Thyroid gland (tissue), 4 donors: ENCODE measurements around the gene UBE2J1.

Experiments used
- POLR2A ChIP-seq, 2 donors: fragments of 450-650 bp; IDR thresholded peaks; one replicate each; pipeline ENCODE4 v1.6.1; 2017; ENCODE audit warnings: antibody characterized with exemption in 2 of 2, mild to moderate bottlenecking in 2 of 2, moderate library complexity in 1 of 2
- TF ChIP-seq, protein P1 (sequence below), 6 experiments: fragments of 200-600 bp in 3 of 6; fragments of 450-650 bp in 3 of 6; sonication (generic) in 3 of 6; IDR thresholded peaks; one replicate each; pipeline ENCODE4 v1.5.1; 2016 to 2019; ENCODE audit warnings: antibody characterized with exemption in 6 of 6, mild to moderate bottlenecking in 2 of 6, inconsistent platforms in 1 of 6, moderate library complexity in 1 of 6

DNA sequence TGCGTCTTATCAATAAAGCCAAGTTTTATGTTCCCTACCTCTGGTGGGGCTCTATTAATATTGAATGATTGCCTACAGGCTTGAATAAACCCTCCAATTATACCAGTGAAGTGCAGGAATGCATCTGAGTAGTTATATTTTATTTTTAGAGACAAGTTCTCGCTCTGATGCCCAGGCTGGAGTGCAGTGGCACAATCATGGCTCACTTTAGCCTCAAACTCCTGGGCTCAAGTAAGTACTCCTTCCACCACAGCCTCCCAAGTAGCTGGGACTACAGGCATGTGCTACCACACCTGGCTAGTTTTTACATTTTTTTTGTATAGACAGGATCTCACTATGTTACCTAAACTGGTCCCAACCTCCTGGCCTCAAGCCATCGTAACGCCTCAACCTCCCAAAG, 26.1 kb upstream of the UBE2J1 start:
- TF ChIP-seq, protein P1, sequence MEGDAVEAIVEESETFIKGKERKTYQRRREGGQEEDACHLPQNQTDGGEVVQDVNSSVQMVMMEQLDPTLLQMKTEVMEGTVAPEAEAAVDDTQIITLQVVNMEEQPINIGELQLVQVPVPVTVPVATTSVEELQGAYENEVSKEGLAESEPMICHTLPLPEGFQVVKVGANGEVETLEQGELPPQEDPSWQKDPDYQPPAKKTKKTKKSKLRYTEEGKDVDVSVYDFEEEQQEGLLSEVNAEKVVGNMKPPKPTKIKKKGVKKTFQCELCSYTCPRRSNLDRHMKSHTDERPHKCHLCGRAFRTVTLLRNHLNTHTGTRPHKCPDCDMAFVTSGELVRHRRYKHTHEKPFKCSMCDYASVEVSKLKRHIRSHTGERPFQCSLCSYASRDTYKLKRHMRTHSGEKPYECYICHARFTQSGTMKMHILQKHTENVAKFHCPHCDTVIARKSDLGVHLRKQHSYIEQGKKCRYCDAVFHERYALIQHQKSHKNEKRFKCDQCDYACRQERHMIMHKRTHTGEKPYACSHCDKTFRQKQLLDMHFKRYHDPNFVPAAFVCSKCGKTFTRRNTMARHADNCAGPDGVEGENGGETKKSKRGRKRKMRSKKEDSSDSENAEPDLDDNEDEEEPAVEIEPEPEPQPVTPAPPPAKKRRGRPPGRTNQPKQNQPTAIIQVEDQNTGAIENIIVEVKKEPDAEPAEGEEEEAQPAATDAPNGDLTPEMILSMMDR (IDR thresholded peaks at IDR 0.05) = no peak
- no peak for TF ChIP-seq POLR2A (IDR thresholded peaks at IDR 0.05)
